ENCODE data around the gene GFRA4. TPM values are rescaled to one million over a fixed set of nuclear protein-coding genes. Genes with fewer than 3 reads are reported as not detected.

The GFRA4 gene
- total RNA-seq, 2 donors from 2014 or later, result not detected

GRCh38 chr20:3652221-3652620 is 11.0 kb downstream of the GFRA4 start:
- H3K27me3 ChIP-seq (replicated peaks; ENCODE audit: insufficient read depth), result no peaks in the 10 kb centered on the region
- no peaks in the 10 kb centered on the region for H3K9me3 ChIP-seq
- H3K36me3 ChIP-seq, result peaks cover 4% of the 10 kb centered on the region
- DNase-seq (ENCODE audit: low spot score) (no peak), ATAC-seq (ENCODE audit: insufficient number of reproducible peaks, low FRiP score, low read depth) (no peak)
- no peak for TF ChIP-seq CTCF (IDR thresholded peaks at IDR 0.05)
- H3K27ac ChIP-seq, result no peak overlapping the region
- no peak overlapping the region for H3K4me3 ChIP-seq
- H3K4me1 ChIP-seq (ENCODE audit: control insufficient read depth in 1 of 2, low read depth in 2 of 2), result no peaks in the 10 kb centered on the region

GRCh38 chr20:3651204-3651962 is 11.8 kb downstream of the GFRA4 start:
- no peak for TF ChIP-seq CTCF (IDR thresholded peaks at IDR 0.05)
- H3K36me3 ChIP-seq, result peaks cover 4% of the 10 kb centered on the region
- no peaks in the 10 kb centered on the region for H3K9me3 ChIP-seq
- DNase-seq (ENCODE audit: low spot score) (no peak), ATAC-seq (ENCODE audit: insufficient number of reproducible peaks, low FRiP score, low read depth) (no peak)
- no peaks in the 10 kb centered on the region for H3K4me1 ChIP-seq (ENCODE audit: control insufficient read depth in 1 of 2, low read depth in 2 of 2)
- no peak overlapping the region for H3K27ac ChIP-seq
- no peaks in the 10 kb centered on the region for H3K27me3 ChIP-seq (replicated peaks; ENCODE audit: insufficient read depth)
- no peak overlapping the region for H3K4me3 ChIP-seq

- H3K9me3 ChIP-seq, result no peaks in the 10 kb centered on the region
- peaks cover 26% of the 10 kb centered on the region for H3K36me3 ChIP-seq
- H3K4me1 ChIP-seq (ENCODE audit: control insufficient read depth in 1 of 2, low read depth in 2 of 2), result no peaks in the 10 kb centered on the region
- no peak overlapping the region for H3K27ac ChIP-seq
- ATAC-seq (ENCODE audit: insufficient number of reproducible peaks, low FRiP score, low read depth) (no peak), DNase-seq (ENCODE audit: low spot score) (no peak)
- no peaks in the 10 kb centered on the region for H3K27me3 ChIP-seq (replicated peaks; ENCODE audit: insufficient read depth)
- TF ChIP-seq CTCF (IDR thresholded peaks at IDR 0.05), result no peak
- no peak overlapping the region for H3K4me3 ChIP-seq
Observed at GRCh38 chr20:3648951-3649350, 14.2 kb downstream of the GFRA4 start.

- Histone ChIP-seq H3K27me3 (replicated peaks; ENCODE audit: insufficient read depth) (no peaks in the 10 kb centered on the region), H3K36me3 (peaks cover 30% of the 10 kb centered on the region), H3K27ac (no peak overlapping the region), H3K9me3 (no peaks in the 10 kb centered on the region), H3K4me1 (ENCODE audit: control insufficient read depth in 1 of 2, low read depth in 2 of 2) (no peaks in the 10 kb centered on the region), H3K4me3 (no peak overlapping the region)
- DNase-seq (ENCODE audit: low spot score) (no peak), ATAC-seq (ENCODE audit: insufficient number of reproducible peaks, low FRiP score, low read depth) (no peak)
- no peak for TF ChIP-seq CTCF (IDR thresholded peaks at IDR 0.05)
Observed at GRCh38 chr20:3647473-3647872, 15.7 kb downstream of the GFRA4 start.

GRCh38 chr20:3646651-3647050 is 16.5 kb downstream of the GFRA4 start:
- ATAC-seq (ENCODE audit: insufficient number of reproducible peaks, low FRiP score, low read depth) (no peak), DNase-seq (ENCODE audit: low spot score) (no peak)
- Histone ChIP-seq H3K4me3 (no peak overlapping the region), H3K9me3 (no peaks in the 10 kb centered on the region), H3K36me3 (peaks cover 30% of the 10 kb centered on the region), H3K4me1 (ENCODE audit: control insufficient read depth in 1 of 2, low read depth in 2 of 2) (no peaks in the 10 kb centered on the region), H3K27me3 (replicated peaks; ENCODE audit: insufficient read depth) (no peaks in the 10 kb centered on the region), H3K27ac (no peak overlapping the region)
- no peak for TF ChIP-seq CTCF (IDR thresholded peaks at IDR 0.05)

Measured in thoracic aorta (tissue), 2 donors.